Measurements from ENCODE around the gene CRK.

The CRK gene

GRCh38 chr17:1486802-1487695 lies 31.0 kb upstream of the CRK start:
- peak; percentile 47 to 72 (median 54) for DNase-seq (ENCODE audit: low read depth in 2 of 3, low spot score in 2 of 3)

- peak in 2 of 3 experiments; percentile 34 to 43 for DNase-seq (ENCODE audit: low read depth in 2 of 3, low spot score in 2 of 3)
Measured at GRCh38 chr17:1485423-1486376, 29.7 kb upstream of the CRK start.

GRCh38 chr17:1484676-1485422 lies 28.8 kb upstream of the CRK start:
- no peak for DNase-seq (ENCODE audit: low read depth in 2 of 3, low spot score in 2 of 3)

GRCh38 chr17:1484060-1484535 lies 28.1 kb upstream of the CRK start:
- no peak for DNase-seq (ENCODE audit: low read depth in 2 of 3, low spot score in 2 of 3)

- no peak for DNase-seq (ENCODE audit: low read depth in 2 of 3, low spot score in 2 of 3)
Measured at GRCh38 chr17:1482680-1483079, 26.6 kb upstream of the CRK start.

- no peak for DNase-seq (ENCODE audit: low read depth in 2 of 3, low spot score in 2 of 3)
Measured at GRCh38 chr17:1481736-1482135, 25.7 kb upstream of the CRK start.

GRCh38 chr17:1480747-1481465 lies 24.9 kb upstream of the CRK start:
- DNase-seq (ENCODE audit: low read depth in 2 of 3, low spot score in 2 of 3), result no peak

- no peak for DNase-seq (ENCODE audit: low read depth in 2 of 3, low spot score in 2 of 3)
Measured at GRCh38 chr17:1478418-1478817, 22.4 kb upstream of the CRK start.

- DNase-seq (ENCODE audit: low read depth in 2 of 3, low spot score in 2 of 3), result no peak
Measured at GRCh38 chr17:1475321-1475854, 19.4 kb upstream of the CRK start.

- no peak for DNase-seq (ENCODE audit: low read depth in 2 of 3, low spot score in 2 of 3)
Measured at GRCh38 chr17:1474402-1475189, 18.6 kb upstream of the CRK start.

GRCh38 chr17:1473841-1474240 lies 17.8 kb upstream of the CRK start:
- no peak for DNase-seq (ENCODE audit: low read depth in 2 of 3, low spot score in 2 of 3)

- DNase-seq (ENCODE audit: low read depth in 2 of 3, low spot score in 2 of 3), result no peak
Measured at GRCh38 chr17:1473170-1473569, 17.1 kb upstream of the CRK start.

GRCh38 chr17:1471911-1472821 lies 16.1 kb upstream of the CRK start:
- no peak for DNase-seq (ENCODE audit: low read depth in 2 of 3, low spot score in 2 of 3)

- no peak for DNase-seq (ENCODE audit: low read depth in 2 of 3, low spot score in 2 of 3)
Measured at GRCh38 chr17:1471490-1471889, 15.5 kb upstream of the CRK start.

- no peak for DNase-seq (ENCODE audit: low read depth in 2 of 3, low spot score in 2 of 3)
Measured at GRCh38 chr17:1470755-1471462, 14.9 kb upstream of the CRK start.

- DNase-seq (ENCODE audit: low read depth in 2 of 3, low spot score in 2 of 3), result no peak
Measured at GRCh38 chr17:1470071-1470754, 14.2 kb upstream of the CRK start.

- no peak for DNase-seq (ENCODE audit: low read depth in 2 of 3, low spot score in 2 of 3)
Measured at GRCh38 chr17:1469231-1469852, 13.3 kb upstream of the CRK start.

Measured in activated CD8-positive, alpha-beta memory T cell treated with anti-CD3 and anti-CD28 coated beads for 48 hours (primary cell).